GM19395 (cell line): ENCODE measurements around the gene ZIC4.

Experiments
- ATAC-seq: cut with Tn5 transposase; IDR thresholded peaks from one replicate; pipeline ENCODE4 v1.9.1; 2021; ENCODE audit warnings: mild to moderate bottlenecking, moderate library complexity; ENCODE audit not compliant: unreplicated experiment

The ZIC4 gene

GRCh38 chr3:147406028-147406931 lies at the start of gene ZIC4:
Gene ZIC4, minus strand, starts transcription at chr3:147406543. Its CDS starts 3,746 bp downstream, at chr3:147402797.
- ATAC-seq, result no peak

GRCh38 chr3:147449669-147450068 lies 43.3 kb upstream of the ZIC4 start:
- no peak for ATAC-seq

DNA sequence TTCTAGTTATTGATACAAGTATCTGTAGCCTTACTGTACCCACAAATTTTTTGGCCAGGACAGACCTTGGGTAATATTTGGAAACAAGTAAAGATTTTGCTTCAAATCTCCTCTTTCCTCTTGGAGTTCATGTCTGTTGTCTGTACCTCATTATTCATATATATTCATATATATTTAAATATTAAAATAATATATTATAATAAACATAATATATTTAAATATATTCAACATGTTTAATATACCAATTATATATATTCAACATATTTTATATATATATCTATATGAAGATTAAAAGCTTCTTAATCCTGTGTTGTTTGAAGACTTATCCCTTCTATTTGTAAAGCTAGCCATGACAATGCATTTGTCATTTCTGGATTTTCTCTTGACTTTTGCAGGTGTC lies 40.9 kb upstream of the ZIC4 start:
- no peak for ATAC-seq

DNA sequence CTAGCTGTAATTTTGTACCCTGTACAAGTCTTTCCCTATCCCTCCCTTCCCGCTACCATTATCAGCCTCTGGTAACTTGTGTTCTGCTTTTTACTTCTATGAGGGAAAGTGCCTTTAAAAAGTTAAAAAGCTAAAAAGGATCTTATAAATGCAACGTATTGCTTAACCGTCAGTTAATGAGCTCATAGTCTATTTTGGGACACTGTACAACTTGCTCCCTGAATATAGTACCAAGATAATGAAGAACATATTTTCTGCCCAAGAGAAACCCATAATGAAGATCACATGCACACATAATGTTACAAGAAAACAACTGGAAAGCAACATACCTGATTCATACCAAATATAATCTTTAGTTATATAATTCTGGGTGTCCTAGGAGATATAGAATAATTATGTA lies 25.4 kb upstream of the ZIC4 start:
- ATAC-seq, result no peak

DNA sequence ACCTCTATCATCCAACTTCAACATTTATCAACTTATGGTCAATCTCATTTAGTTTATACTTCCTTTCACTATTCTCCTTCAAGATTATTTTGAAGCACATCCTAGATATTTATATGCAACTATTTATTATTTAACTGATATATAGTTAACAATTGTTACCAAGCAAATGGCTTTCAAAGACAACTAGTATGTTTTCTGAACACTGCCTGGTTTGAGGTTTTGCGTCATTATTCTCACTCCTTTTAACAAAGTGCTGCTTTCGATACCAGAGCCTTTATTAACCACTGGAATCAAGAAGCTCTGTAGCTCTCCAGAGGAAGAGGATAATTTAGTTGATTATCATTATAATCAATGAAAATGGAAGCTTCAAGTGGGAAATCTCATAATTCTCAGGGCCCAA lies 22.4 kb upstream of the ZIC4 start:
- no peak for ATAC-seq

DNA sequence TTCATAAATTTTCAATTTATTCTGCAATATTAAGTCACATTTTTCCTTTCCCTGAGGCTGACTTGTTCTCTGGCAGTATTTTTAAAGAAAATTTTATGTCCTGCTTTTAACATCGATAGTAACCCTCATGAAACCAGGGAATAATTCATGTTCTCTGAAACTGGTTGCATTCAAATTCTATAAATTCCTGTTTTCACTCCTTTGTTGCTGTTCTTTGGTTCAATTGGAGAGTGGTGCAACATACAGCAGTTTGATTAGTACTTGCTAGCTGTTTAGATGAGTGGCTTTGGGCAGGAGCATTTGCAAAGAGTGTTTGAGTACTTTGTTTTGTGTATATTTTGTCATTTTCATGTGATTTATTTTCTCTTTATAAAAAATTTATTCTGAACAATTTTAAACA lies 22.0 kb upstream of the ZIC4 start:
- ATAC-seq, result no peak

DNA sequence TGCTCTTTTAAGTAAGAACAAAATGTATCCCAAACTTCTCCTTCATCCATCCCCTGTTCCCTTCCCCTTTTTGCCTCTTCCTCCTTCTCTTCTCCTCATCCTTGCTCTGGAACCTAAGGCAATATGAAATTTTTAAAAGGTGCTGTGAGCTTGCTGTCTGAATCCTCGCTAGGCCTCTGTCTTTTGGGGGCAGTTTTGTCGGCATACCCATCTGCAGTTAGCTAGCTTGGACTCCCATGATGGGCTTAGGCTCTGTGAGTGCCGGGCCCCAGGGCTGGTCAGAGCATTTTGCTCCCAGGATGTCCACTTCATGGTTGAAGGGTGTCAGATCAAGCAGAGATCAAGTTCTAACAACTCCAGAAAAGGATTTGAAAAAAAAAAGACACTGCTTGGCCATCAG lies 21.4 kb upstream of the ZIC4 start:
- no peak for ATAC-seq

DNA sequence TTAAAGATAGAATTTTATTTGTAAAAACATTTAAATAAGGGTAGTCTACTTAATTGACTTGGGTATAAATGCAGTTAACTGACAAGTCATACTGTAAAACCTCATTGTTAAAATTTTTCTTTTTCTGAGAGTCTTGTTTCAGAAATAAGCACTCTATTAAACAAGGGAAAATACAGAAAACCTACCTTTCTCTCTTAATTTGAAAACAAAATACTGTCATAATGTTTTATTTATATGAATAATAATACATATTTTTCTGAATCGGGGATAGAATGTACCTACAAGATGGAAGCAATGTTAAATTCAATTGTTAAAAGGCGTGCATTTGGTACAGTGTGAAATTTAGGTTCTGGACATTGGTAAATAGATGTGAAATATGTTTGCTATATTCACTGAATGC lies 20.6 kb upstream of the ZIC4 start:
- ATAC-seq, result no peak

DNA sequence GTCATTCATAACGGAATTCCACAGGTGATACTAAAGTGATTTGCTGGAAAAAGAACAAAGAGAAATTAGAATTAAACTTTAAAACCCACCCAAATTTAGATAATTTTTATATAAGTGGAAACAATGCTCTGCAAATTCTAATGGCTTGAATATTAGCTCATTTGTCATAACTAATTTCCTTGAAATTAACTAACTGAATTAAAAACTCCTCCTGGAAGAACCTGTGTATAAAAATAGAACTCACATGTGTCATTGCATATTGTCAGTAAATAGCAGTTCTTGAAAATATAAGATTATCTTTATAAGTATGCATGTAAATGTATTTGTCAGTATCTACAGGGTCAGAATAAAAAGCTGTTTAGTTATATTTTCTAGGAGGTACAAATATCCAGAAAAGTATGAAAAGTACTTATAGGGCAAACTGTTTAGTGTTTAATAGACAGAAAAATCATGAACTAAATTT lies 19.1 kb upstream of the ZIC4 start:
- no peak for ATAC-seq

DNA sequence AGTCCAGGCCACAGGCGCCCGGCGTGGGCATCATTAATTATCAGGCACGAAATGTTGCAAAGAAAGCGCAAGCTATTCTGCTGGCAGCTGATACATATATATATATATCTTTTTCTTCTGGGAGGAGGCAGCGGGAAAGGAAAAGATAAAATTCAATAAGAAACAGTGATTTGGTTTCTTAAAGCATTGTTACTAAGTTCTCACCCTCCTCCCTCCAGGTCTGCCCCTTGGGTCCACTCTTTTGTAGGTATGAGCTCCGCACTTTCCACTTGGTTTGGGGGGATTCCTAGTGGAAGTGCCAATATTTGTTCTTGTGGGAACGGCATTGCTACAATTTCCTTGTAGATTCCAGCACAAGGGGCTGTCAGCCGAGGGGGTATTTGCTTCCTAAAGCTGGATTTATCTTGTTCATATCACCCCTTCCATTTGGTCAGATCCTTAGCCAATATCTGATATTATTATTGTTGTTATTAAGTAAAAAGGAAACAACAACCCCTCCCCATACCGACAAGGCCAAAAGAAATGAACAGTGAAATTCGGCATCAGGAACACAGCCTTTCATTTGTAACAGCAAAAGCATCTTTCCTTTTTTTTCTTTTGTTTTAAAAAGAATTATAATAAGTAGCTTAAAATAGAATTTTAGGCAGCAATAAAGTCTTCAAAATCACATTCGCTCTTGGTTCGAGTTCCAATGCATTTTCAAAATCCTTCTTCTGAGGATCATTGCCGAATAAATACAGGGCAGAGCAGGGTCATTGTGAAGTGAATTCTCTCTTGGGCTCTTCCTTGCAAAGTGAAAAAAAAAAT lies 18.4 kb upstream of the ZIC4 start:
- ATAC-seq, result no peak

GRCh38 chr3:147423798-147424580 lies 17.6 kb upstream of the ZIC4 start:
- no peak for ATAC-seq

DNA sequence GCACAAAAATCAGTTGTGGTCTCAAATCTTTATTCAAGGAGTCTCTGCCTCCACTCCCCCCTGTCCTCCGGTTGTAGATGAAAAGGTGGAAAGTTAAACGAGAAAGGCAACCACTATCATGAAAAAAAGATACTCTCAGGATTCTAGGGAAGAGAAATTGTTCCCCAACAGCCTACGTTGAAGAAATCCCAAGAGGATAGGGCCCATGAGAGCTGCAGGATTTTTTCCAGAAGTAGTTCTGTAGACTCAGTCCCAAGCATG lies 17.1 kb upstream of the ZIC4 start:
- no peak for ATAC-seq

- ATAC-seq, result no peak
These were observed 16.5 kb upstream of the ZIC4 start for GRCh38 chr3:147422601-147423536.

- no peak for ATAC-seq
These were observed 15.9 kb upstream of the ZIC4 start for GRCh38 chr3:147422196-147422595.

- no peak for ATAC-seq
These were observed 15.0 kb upstream of the ZIC4 start for GRCh38 chr3:147421184-147421912.

DNA sequence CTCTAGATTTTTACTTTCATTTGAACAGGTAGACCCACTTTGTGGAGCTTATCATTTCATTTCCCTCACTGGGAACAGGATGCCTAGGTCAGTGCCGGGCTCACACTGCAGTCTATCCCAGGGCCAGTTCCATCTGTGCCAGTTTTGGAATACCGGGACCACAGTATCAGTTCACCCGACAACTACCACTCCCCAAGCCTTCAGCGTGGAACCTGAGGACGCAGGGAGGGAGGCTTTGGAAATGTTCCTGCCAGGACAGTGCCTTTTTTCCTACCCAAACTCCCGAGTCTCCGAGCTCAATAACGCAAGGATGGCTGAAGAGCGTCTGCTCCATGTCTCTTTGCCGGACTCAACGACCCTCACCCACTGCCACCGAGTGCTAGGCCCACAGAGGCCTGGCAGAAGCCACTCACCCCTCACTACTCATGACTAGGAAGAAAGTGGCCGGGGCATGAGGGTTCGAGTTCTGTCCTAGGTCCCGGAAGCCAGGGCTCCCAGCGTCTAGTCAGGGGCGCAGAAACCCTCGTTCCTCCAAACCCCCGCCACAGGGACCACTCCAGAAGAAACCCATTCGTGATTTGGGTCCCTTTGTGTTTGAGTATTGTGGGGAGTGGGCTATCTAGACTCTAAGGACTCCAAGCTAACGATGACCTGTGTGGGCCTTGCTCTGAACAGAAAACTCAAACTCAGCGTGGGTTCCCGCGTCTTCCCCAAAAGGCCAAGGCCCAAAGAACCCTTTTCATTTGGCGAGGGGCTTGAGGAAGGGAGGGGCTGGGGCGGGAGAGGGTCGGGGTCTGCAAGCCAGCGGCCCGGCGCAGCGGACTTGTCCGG lies 14.2 kb upstream of the ZIC4 start:
- no peak for ATAC-seq

GRCh38 chr3:147419781-147420224 lies 13.5 kb upstream of the ZIC4 start:
- no peak for ATAC-seq

DNA sequence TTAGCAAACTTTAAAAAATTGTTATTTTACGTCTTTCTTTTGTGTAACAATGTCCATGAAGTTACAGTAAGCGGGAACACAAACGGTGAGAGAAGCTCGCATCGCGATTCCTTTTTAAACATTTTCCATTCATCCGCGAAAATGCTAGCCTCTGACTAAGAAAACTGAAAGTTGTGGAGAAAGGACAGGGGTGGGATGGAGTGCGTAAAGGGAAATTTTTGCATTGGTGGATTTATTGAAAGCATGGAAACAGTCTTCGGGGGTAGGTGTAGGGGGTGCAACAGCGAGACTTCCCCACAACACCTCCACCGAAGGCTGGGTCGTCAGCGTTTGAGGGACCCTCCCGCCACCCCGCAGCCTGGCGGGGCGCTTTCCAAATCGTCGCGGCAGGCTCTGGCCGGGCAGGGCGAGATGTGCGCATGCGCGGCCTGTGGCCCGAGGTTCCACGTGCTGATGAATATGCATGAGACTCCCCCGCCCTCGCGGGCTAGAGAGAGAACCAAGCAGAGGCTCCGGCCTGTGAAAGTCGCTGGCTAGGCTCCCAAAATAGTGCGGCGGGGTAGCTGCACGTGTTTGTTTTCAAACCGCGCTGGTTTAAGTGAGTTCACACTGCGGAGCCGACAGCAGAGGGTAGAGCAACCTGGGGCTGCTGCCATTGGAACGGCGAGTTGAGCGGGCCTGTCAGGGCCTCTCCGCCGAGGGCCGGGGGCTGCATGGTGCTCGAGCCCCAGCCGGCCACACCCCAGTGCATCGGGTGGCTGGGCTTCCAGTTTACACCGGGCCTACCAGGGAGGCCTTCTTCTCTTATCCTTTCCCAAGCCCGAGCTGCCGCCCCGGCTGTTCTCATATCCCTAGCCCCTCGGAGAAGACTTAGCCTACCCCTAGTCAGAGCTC lies 12.7 kb upstream of the ZIC4 start:
- no peak for ATAC-seq
